NCI-H1417 (cell line): ENCODE data around the gene ATMIN.

ENCODE experiments used
- DNase-seq, 3 experiments: peaks; one replicate each; lab custom pipeline; 2025; lab: John Stamatoyannopoulos, UW

The ATMIN gene, protein sequence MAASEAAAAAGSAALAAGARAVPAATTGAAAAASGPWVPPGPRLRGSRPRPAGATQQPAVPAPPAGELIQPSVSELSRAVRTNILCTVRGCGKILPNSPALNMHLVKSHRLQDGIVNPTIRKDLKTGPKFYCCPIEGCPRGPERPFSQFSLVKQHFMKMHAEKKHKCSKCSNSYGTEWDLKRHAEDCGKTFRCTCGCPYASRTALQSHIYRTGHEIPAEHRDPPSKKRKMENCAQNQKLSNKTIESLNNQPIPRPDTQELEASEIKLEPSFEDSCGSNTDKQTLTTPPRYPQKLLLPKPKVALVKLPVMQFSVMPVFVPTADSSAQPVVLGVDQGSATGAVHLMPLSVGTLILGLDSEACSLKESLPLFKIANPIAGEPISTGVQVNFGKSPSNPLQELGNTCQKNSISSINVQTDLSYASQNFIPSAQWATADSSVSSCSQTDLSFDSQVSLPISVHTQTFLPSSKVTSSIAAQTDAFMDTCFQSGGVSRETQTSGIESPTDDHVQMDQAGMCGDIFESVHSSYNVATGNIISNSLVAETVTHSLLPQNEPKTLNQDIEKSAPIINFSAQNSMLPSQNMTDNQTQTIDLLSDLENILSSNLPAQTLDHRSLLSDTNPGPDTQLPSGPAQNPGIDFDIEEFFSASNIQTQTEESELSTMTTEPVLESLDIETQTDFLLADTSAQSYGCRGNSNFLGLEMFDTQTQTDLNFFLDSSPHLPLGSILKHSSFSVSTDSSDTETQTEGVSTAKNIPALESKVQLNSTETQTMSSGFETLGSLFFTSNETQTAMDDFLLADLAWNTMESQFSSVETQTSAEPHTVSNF

GRCh38 chr16:81035398-81035974, at the start of gene ATMIN:
ATMIN (plus strand) TSS chr16:81035842; CDS start chr16:81035871, 29 bp downstream.
- DNase-seq: peak; percentile 88 to 92 (median 91)

GRCh38 chr16:80986557-80986956, 49.1 kb upstream of the ATMIN start:
- DNase-seq: no peak

- DNase-seq: no peak
Measured at GRCh38 chr16:80988756-80989155, 46.9 kb upstream of the ATMIN start.

DNA sequence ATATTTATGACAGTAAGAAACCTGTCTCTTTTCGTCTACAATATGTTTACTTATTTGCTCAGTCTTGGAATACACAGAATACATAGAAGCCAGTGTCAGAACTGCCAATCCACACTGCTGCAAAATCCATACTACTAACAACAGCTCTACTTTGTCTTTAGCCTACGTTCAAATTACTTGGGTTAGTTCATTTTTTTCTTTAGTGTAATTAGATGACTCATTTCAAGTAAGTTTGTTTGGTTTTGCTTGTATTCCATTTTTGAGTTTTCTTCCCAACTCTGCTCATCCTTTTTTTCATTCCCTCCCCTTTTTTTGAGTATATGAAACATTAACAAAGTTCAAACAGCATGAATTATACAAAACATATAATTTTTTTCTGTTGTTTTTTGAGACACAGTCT, 45.8 kb upstream of the ATMIN start:
- no peak for DNase-seq

DNA sequence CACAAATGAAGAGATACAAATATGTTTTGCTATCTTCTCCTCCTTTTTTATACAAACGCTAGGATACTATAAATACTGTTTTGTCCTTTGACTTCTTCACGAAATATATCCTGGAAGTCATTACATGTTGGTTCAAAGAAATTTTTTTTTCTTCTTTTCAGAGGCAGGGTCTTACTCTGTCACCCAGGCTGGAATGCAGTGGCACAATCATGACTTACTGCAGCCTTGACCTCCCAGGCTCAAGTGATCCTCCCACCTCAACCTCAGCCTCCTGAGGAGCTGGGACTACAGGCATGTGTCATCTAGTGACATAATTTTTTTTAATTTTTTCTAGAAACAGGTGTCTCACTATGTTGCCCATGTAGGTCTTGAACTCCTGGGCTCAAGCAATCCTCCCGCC, 45.1 kb upstream of the ATMIN start:
- DNase-seq: no peak

- DNase-seq: no peak
Measured at GRCh38 chr16:80990978-80991377, 44.7 kb upstream of the ATMIN start.

DNA sequence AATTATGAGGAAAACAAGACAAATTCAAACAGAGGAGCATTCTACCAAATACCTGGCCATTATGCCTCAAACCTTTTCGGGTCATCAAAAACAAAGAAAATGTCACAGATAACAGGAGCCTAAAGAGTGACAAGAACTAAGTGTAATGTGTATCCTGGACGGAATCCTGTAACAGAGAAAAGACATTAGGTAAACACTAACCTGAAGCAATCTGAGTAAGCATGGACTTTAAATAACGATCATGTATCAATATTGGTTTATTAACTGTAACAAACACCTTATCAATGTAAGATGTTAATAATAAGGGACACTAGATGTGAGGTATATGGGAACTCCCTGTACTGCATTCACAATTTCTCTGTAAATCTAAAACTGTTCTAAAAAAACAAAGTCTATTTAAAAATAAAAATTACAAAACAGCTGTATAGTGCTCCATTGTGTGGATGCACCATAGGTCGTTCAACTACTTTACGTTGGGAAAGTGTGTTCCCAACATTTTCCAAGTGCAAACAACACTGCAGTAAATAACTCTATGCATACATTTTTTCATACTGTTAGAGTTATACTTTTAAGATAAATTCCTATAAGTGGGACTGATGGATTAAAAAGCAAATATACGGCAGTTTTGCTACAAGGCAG, 43.7 kb upstream of the ATMIN start:
- DNase-seq: no peak

GRCh38 chr16:80992676-80993293, 42.9 kb upstream of the ATMIN start:
- DNase-seq: no peak

DNA sequence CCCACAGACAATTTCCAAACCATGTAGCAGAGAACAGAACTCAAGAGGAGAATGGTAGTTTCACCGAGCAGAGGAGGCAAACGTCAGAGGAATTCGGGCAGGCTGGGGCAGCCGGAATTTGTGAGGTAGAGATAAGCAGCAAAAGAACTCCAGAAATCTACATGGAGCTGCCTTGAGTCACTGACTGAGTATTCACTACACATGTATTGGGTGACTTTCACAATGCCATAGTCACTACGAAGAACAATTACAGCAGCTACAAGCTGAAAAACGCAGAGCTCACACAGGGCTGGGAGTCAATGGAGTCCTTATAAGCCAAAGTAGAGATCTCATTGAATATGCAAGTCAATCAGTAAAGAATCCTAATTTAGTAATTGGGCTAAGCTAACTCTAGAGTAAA, 42.3 kb upstream of the ATMIN start:
- DNase-seq: no peak

GRCh38 chr16:80993834-80994233, 41.8 kb upstream of the ATMIN start:
- peak in 1 of 3 experiments; percentile 18 for DNase-seq

- DNase-seq: no peak
Measured at GRCh38 chr16:80994451-80994850, 41.2 kb upstream of the ATMIN start.

- peak in 2 of 3 experiments; percentile 8 to 80 for DNase-seq
Measured at GRCh38 chr16:80996688-80997138, 38.9 kb upstream of the ATMIN start.

DNA sequence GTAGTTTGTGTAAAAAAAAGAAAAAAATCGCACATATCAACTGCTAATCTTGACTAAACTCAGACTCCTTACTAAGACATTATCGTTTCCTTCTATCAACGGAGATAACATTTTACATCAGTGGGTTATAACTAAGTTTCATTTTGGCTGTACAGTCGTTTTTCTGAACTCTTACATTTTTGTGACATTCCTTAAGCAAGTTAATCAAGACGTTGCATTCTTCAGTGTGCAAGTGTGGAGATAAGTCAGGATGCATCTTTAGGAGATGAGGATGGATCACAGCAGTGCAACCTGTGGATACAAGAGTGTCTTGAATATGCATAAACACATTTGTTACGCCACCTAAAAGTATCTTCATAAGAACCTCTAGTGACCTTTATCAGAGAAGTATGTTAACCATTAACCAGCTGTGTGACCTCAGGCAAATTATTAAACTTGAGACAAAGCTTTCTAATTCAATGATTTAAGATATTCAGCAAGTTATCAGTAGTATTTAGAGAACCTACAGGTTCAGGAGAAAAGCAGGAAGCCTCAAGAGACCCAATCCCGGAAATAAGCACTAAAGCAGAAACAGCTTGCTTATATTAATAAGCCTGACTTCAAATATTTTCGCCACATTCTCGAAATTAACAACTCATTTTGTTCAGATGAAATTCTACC, 38.4 kb upstream of the ATMIN start:
- DNase-seq: no peak

DNA sequence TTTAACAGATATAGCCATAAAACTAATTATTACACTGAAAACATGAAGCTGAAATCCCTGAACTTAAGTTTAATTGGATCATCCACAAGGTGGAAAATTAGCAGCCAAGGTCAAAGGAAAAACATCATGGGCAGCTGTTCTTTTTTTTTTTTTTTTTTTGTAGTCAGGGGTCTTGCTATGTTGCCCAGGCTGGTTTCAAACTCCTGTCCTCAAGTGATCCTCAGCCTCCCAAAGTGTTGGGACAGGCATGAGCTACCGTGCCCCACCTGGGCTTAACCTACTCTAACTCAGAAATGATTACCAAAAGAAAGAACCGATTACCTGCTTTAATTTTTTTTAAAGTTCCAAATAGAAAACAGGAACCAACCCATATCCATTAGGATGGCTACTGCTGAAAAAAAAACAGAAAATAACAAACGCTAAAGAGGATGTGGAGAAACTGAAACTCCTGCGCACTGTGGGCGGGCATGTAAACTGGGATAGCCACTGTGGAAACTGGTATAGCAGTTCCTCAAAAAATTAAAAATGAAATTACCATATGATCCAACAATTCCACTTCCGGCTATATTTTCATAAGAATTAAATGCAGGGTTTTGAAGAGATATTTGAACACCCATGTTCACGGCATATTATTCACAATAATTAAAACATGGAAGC, 37.5 kb upstream of the ATMIN start:
- no peak for DNase-seq

DNA sequence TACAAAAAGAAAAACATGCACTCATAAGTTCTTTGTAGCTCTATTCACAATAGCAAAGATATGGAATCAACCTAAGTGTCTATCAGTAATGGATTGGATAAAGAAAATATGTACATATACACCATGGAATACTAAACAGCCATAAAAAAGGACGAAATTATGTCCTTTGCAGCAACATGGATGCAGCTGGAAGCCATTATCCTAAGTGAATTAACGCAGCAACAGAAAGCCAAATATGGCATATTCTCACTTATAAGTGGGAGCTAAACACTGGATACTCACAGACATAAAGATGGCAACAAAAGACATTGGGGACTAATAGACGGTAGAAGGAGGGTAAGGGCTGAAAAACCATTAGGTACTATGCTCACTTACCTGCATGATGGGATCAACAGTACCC, 34.8 kb upstream of the ATMIN start:
- DNase-seq: no peak

GRCh38 chr16:81001330-81001729, 34.3 kb upstream of the ATMIN start:
- no peak for DNase-seq

GRCh38 chr16:81003064-81003463, 32.6 kb upstream of the ATMIN start:
- DNase-seq: no peak

DNA sequence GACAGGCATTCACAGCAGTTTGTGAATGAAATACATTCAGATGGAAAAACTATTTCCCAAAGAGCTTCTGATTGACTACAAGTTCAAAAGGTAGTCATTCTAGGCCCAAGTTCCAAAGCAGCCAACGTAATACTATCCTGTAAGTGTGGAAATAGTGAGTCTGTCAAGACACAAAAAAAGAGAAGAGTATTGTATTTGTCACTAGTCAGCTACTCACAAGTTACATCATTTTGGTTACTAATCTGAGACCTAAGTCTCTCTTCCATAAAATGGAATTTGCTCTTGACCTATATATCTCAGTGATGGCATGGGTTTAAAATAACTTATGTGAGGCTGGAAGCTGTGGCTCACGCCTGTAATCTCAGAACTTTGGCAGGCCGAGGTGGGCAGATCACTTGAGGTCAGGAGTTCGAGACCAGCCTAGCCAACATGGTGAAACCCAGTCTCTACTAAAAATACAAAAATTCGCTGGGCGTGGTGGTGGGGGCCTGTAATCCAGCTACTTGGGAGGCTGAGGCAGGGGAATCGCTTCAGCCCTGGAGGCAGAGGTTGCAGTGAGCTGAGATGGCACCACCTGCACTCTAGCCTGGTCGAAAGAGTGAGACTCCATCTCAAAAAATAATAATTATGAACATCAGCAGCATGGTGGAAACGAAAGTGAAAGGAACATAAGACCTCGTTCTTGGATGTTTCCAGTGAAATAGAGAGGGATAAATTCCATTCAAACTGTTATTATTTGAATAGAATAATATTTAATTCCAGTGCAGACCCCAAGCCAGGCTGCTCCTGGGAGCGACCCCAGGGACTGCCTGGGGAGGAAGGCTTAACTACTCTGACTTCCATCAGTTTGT, 31.8 kb upstream of the ATMIN start:
- no peak for DNase-seq

- DNase-seq: peak; percentile 23 to 69 (median 59)
Measured at GRCh38 chr16:81004646-81005353, 30.8 kb upstream of the ATMIN start.
